ENCODE measurements around the gene DNM2. TPM values are rescaled to one million over a fixed set of nuclear protein-coding genes. Genes with fewer than 3 reads are reported as not detected.

Gene DNM2
- total and polyA plus RNA-seq, 7 experiments from 2014 or later, result 49.1 to 340 (median 269) TPM

DNA sequence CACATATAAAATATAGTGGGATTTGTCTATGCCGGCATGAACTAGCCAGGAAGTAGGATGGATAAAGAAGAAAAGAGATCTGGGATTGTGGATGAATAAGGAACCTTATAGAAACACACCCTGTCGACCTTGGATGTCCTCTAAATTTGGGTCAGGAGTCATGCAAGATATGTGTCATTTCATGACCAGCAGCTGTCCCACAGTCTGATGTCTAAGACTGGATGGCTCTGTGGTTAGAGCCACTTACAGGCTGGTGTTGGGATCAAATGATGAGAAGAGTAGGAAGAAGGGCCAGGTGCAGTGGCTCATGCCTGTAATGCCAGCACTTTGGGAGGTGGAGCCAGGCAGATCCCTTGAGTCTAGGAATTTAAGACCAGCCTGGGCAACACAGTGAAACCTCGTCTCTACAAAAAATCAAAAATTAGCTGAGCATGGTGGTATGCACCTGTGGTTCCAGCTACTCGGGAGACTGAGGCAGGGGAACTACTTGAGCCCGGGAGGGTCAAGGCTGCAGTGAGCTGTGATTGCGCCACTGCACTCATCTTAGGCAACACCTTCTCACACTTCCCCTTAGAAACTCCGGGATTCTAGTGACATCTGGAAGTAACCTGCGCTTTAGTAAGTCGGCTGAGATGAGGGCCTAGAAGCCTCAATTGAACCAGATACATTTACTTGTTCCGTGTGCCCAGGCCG is 87.3 kb downstream of the DNM2 start:
- H3K27me3 Mint-ChIP-seq, result no peaks in the 10 kb centered on the region
- no peak overlapping the region for H3K4me3 Mint-ChIP-seq
- H3K36me3 ChIP-seq (ENCODE audit: control insufficient read depth in 2 of 3, insufficient read depth in 3 of 3, low read length in 3 of 3), result peaks cover 0 to 82% (median 22%) of the 10 kb centered on the region in 3 experiments
- peaks cover 0 to 15% of the 10 kb centered on the region in 2 donors for H3K4me1 ChIP-seq (ENCODE audit: control insufficient read depth in 2 of 2, insufficient read depth in 2 of 2, low read length in 2 of 2)
- no peaks in the 10 kb centered on the region for H3K27me3 ChIP-seq (ENCODE audit: control insufficient read depth in 2 of 2, insufficient read depth in 2 of 2, low read length in 2 of 2)
- ATAC-seq (peak; percentile 33), DNase-seq (no peak)
- no peak overlapping the region for H3K4me3 ChIP-seq (ENCODE audit: low read length)
- H3K36me3 Mint-ChIP-seq, result peaks cover 17 to 40% (median 21%) of the 10 kb centered on the region in 5 donors
- ChIA-PET CTCF (interaction anchor here (0.6 to 1.1 kb wide), 2 partner anchors 16 to 88 kb away, joined by 3 read pairs; partner anchors contain the start of gene DNM2), POLR2A (interaction anchor here (0.7 to 0.8 kb wide), 2 partner anchors 19 to 50 kb away, joined by 3 read pairs; no protein-coding TSS in a partner anchor)
- H3K27ac ChIP-seq (ENCODE audit: low read depth, low read length), result no peak overlapping the region
- H3K4me1 Mint-ChIP-seq, result peaks cover 10 to 23% (median 17%) of the 10 kb centered on the region in 7 donors
- H3K9me3 Mint-ChIP-seq, result no peaks in the 10 kb centered on the region
- peak overlapping the region in 3 of 9 donors; percentile 12 to 42 (median 42) for H3K27ac Mint-ChIP-seq
- intact Hi-C loops (cut with micrococcal nuclease), result no loop called here
- H3K9me3 ChIP-seq (ENCODE audit: control insufficient read depth in 2 of 3, low read length in 3 of 3), result no peaks in the 10 kb centered on the region

DNA sequence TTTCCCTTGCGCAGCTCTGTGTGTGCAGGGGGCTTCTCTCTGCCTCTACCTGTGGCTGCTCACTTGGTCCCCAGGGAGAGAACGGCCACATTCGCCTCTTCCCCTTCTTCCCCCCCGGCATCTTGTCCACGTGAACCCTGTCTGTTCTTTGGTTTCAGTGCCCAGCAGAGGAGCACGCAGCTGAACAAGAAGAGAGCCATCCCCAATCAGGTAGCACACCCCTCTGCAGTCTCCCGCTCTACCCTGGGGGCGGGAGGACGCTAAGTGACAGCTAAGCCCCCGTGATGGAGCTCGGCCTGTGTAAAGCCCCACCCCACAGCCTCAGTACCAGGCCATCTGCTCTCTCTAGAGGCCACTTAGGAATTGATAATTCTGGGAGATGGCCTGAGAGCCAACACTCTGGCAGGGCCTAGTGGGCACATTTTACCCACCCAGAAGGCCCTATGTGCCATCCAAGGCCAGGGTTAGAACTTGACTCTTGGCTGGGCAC is 87.9 kb downstream of the DNM2 start:
- Mint-ChIP-seq H3K27me3 (no peaks in the 10 kb centered on the region), H3K27ac (peak overlapping the region in 1 of 9 donors; percentile 42), H3K9me3 (no peaks in the 10 kb centered on the region), H3K4me3 (no peak overlapping the region), H3K36me3 (peaks cover 17 to 36% (median 21%) of the 10 kb centered on the region in 5 donors), H3K4me1 (peaks cover 10 to 24% (median 17%) of the 10 kb centered on the region in 7 donors)
- Histone ChIP-seq H3K27me3 (ENCODE audit: control insufficient read depth in 2 of 2, insufficient read depth in 2 of 2, low read length in 2 of 2) (no peaks in the 10 kb centered on the region), H3K9me3 (ENCODE audit: control insufficient read depth in 2 of 3, low read length in 3 of 3) (no peaks in the 10 kb centered on the region), H3K27ac (ENCODE audit: low read depth, low read length) (no peak overlapping the region), H3K4me3 (ENCODE audit: low read length) (no peak overlapping the region), H3K4me1 (ENCODE audit: control insufficient read depth in 2 of 2, insufficient read depth in 2 of 2, low read length in 2 of 2) (peaks cover 0 to 14% of the 10 kb centered on the region in 2 donors), H3K36me3 (ENCODE audit: control insufficient read depth in 2 of 3, insufficient read depth in 3 of 3, low read length in 3 of 3) (peaks cover 0 to 82% (median 20%) of the 10 kb centered on the region in 3 experiments)
- CTCF ChIA-PET, result interaction anchor here (0.6 to 1.1 kb wide), 2 partner anchors 15 to 88 kb away, joined by 3 read pairs; partner anchors contain the start of gene DNM2
- ATAC-seq, result no peak
- no peak for DNase-seq
- POLR2A ChIA-PET, result interaction anchor here (0.6 to 1.2 kb wide), 2 partner anchors 45 to 1919 kb away, joined by 3 read pairs; no protein-coding TSS in a partner anchor
- intact Hi-C loops (cut with micrococcal nuclease), result no loop called here

DNA sequence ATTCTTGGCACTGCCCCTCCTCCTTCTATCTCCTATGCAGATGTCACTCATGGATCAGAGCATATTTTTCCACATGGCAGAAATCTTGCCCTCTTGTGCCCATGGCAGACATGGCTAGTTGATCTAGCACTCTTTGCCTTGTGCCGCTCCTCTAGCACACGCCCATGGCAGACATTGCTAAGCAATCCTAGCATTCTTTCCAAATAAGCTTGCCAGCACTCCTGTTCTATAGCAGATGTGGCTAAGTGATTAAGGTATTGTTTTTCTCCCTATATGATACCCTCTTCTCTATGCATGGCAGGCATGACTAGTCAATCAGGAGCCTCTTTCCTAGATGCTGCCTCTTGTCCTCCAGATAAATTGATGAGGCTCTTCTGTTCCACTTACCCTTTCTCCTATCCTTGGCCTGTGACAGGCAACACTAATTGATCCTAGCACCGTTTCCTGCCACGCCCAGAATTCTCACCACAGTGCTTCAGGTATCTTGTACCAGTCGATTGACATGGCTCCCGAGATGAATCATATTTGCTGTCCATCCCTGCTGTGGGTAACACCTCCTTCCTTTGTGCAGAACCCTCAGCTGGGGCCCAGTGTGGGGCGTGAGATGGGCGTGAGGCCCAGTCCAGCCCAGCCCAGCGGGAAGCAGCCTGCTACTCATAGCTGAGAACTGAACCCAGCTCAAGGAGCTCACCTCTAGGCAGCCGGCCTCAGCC is 91.2 kb downstream of the DNM2 start:
- Histone ChIP-seq H3K36me3 (ENCODE audit: control insufficient read depth in 2 of 3, insufficient read depth in 3 of 3, low read length in 3 of 3) (peaks cover 0 to 77% (median 11%) of the 10 kb centered on the region in 3 experiments), H3K4me1 (ENCODE audit: control insufficient read depth in 2 of 2, insufficient read depth in 2 of 2, low read length in 2 of 2) (peaks cover 0 to 26% of the 10 kb centered on the region in 2 donors), H3K27me3 (ENCODE audit: control insufficient read depth in 2 of 2, insufficient read depth in 2 of 2, low read length in 2 of 2) (no peaks in the 10 kb centered on the region), H3K9me3 (ENCODE audit: control insufficient read depth in 2 of 3, low read length in 3 of 3) (no peaks in the 10 kb centered on the region), H3K4me3 (ENCODE audit: low read length) (no peak overlapping the region), H3K27ac (ENCODE audit: low read depth, low read length) (peak overlapping the region; percentile 46)
- ATAC-seq (peak; percentile 40), DNase-seq (peak in 1 of 9 donors; percentile 10)
- Mint-ChIP-seq H3K27ac (peak overlapping the region; percentile 9 to 78 (median 42)), H3K9me3 (no peaks in the 10 kb centered on the region), H3K36me3 (peaks cover 17 to 30% (median 21%) of the 10 kb centered on the region in 5 donors), H3K4me1 (peaks cover 10 to 34% (median 14%) of the 10 kb centered on the region in 7 donors), H3K4me3 (peak overlapping the region in 5 of 10 donors; percentile 14 to 58 (median 29)), H3K27me3 (no peaks in the 10 kb centered on the region)
- ChIA-PET CTCF (no interaction called here), POLR2A (no interaction called here)
- intact Hi-C loops (cut with micrococcal nuclease), result no loop called here

DNA sequence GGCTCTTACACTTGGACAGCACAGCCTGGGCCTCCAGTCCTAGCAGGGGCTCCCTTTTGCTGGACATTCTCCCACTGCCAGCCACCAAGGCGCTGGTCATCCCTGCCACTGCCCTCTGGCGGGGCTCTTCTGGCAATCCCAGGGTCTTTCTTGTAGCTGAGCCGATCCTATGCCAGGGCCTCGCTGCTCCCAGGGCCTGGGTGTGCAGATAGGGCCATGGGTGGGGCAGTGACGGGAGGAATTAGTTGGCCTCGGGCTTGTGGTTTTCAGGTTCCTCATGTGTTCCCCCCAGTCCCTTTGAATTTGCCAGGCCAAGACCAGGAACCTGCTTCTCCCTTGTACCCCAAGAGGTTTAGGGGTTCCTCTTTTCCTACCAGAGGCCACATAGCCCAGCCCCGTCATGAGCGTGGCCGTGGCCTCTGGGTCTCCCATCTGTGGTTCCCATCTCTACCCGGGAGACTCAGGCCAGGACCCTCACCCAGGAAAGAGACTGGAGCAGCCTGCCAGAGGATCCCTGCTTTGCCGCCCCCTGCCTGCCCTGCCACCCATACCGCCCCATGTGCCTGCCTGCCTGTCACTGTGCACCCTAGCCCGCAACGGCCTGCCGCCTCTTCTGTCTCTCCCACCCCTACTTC is 91.9 kb downstream of the DNM2 start:
- Histone ChIP-seq H3K27ac (ENCODE audit: low read depth, low read length) (peak overlapping the region; percentile 46), H3K4me1 (ENCODE audit: control insufficient read depth in 2 of 2, insufficient read depth in 2 of 2, low read length in 2 of 2) (peaks cover 0 to 29% of the 10 kb centered on the region in 2 donors), H3K4me3 (ENCODE audit: low read length) (no peak overlapping the region), H3K9me3 (ENCODE audit: control insufficient read depth in 2 of 3, low read length in 3 of 3) (no peaks in the 10 kb centered on the region), H3K27me3 (ENCODE audit: control insufficient read depth in 2 of 2, insufficient read depth in 2 of 2, low read length in 2 of 2) (no peaks in the 10 kb centered on the region), H3K36me3 (ENCODE audit: control insufficient read depth in 2 of 3, insufficient read depth in 3 of 3, low read length in 3 of 3) (peaks cover 0 to 74% (median 10%) of the 10 kb centered on the region in 3 experiments)
- H3K36me3 Mint-ChIP-seq, result peaks cover 18 to 33% (median 24%) of the 10 kb centered on the region in 5 donors
- H3K4me1 Mint-ChIP-seq, result peaks cover 10 to 35% (median 14%) of the 10 kb centered on the region in 7 donors
- DNase-seq, result no peak
- ChIA-PET CTCF (no interaction called here), POLR2A (no interaction called here)
- H3K4me3 Mint-ChIP-seq, result peak overlapping the region in 1 of 10 donors; percentile 53
- peak overlapping the region in 4 of 9 donors; percentile 10 to 74 (median 55) for H3K27ac Mint-ChIP-seq
- peak; percentile 58 for ATAC-seq
- H3K9me3 Mint-ChIP-seq, result no peaks in the 10 kb centered on the region
- H3K27me3 Mint-ChIP-seq, result no peaks in the 10 kb centered on the region
- intact Hi-C loops (cut with micrococcal nuclease), result no loop called here

DNA sequence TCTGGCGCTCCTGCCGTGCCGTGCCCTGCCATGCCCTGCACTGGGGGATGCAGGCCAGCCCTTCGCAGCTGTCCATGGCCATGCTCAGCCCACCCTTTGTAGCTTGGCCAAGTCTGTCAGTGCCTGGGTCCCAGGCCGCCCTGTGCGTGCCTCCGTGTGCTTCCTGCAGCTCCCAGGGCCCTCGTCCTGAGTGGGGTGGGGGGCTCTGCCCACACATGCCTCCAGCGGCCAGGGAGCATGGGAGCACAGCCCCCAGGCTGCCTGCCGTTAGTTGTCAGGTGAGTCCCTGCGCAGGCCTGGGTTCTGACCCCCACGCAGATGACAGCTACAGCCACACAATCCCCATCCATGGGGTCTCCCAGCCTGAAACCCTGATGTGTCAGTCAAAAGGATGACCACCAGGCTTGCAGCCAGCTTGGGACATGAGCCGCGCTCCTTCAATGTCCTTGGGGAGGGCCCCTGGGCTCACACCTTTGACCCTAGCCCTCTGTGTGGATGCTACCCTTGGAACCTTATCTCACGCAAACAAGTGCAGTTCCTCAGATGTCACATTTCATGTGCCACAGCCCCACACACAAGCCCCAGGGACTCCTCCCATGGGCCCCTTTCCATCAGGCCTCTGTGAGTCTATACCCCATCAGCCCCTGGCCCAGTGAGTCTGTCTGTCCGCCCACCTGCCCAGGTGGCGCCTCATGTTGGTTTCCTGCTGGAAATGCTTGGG is 93.7 kb downstream of the DNM2 start:
- Histone ChIP-seq H3K4me3 (ENCODE audit: low read length) (no peak overlapping the region), H3K4me1 (ENCODE audit: control insufficient read depth in 2 of 2, insufficient read depth in 2 of 2, low read length in 2 of 2) (peaks cover 0 to 40% of the 10 kb centered on the region in 2 donors), H3K27me3 (ENCODE audit: control insufficient read depth in 2 of 2, insufficient read depth in 2 of 2, low read length in 2 of 2) (no peaks in the 10 kb centered on the region), H3K27ac (ENCODE audit: low read depth, low read length) (no peak overlapping the region), H3K36me3 (ENCODE audit: control insufficient read depth in 2 of 3, insufficient read depth in 3 of 3, low read length in 3 of 3) (peaks cover 0 to 77% (median 10%) of the 10 kb centered on the region in 3 experiments), H3K9me3 (ENCODE audit: control insufficient read depth in 2 of 3, low read length in 3 of 3) (no peaks in the 10 kb centered on the region)
- peak overlapping the region in 2 of 9 donors; percentile 15 to 42 for H3K27ac Mint-ChIP-seq
- H3K4me1 Mint-ChIP-seq, result peaks cover 10 to 35% (median 14%) of the 10 kb centered on the region in 7 donors
- ChIA-PET CTCF (no interaction called here), POLR2A (interaction anchor here (0.5 kb wide), 1 partner anchor 34 kb away, joined by 4 read pairs; no protein-coding TSS in a partner anchor)
- H3K36me3 Mint-ChIP-seq, result peaks cover 12 to 26% (median 20%) of the 10 kb centered on the region in 5 donors
- no peaks in the 10 kb centered on the region for H3K9me3 Mint-ChIP-seq
- H3K27me3 Mint-ChIP-seq, result no peaks in the 10 kb centered on the region
- ATAC-seq (no peak), DNase-seq (no peak)
- no peak overlapping the region for H3K4me3 Mint-ChIP-seq
- intact Hi-C loops (cut with micrococcal nuclease), result no loop called here
